Activated T-cell treated with anti-CD3 and anti-CD28 coated beads, Interleukin-2, amount 50 U/mL, for 24 hours (primary cell): Measurements from ENCODE around the gene SLC38A1.
A peak's percentile ranks its signal among the peaks of the same experiment; 100 is the strongest.
"Not testable (repeated sequence)": the region's sequence is repeated elsewhere in the genome, so short reads cannot be mapped to it uniquely, and the experiment has no call there.

Experiments used
- DNase-seq: peaks from one replicate; pipeline ENCODE4 v3.0.0-alpha.2; 2020
- H3K27ac Mint-ChIP-seq: 2 replicates; pipeline ENCODE4 v1.8.0; 2020; ENCODE audit warnings: mild to moderate bottlenecking, mixed read lengths
- H3K27me3 Mint-ChIP-seq: 2 replicates; pipeline ENCODE4 v1.8.0; 2020; ENCODE audit warnings: mixed read lengths
- H3K36me3 Mint-ChIP-seq: 2 replicates; pipeline ENCODE4 v1.8.0; 2020; ENCODE audit warnings: low read depth, mixed read lengths
- H3K4me1 Mint-ChIP-seq: 2 replicates; pipeline ENCODE4 v1.8.0; 2020; ENCODE audit warnings: low read depth, mixed read lengths
- H3K4me3 Mint-ChIP-seq: 2 replicates; pipeline ENCODE4 v1.8.0; 2020; ENCODE audit warnings: mild to moderate bottlenecking, moderate library complexity, mixed read lengths
- H3K9me3 Mint-ChIP-seq: 2 replicates; pipeline ENCODE4 v1.8.0; 2020; ENCODE audit warnings: mixed read lengths

SLC38A1 gene

DNA sequence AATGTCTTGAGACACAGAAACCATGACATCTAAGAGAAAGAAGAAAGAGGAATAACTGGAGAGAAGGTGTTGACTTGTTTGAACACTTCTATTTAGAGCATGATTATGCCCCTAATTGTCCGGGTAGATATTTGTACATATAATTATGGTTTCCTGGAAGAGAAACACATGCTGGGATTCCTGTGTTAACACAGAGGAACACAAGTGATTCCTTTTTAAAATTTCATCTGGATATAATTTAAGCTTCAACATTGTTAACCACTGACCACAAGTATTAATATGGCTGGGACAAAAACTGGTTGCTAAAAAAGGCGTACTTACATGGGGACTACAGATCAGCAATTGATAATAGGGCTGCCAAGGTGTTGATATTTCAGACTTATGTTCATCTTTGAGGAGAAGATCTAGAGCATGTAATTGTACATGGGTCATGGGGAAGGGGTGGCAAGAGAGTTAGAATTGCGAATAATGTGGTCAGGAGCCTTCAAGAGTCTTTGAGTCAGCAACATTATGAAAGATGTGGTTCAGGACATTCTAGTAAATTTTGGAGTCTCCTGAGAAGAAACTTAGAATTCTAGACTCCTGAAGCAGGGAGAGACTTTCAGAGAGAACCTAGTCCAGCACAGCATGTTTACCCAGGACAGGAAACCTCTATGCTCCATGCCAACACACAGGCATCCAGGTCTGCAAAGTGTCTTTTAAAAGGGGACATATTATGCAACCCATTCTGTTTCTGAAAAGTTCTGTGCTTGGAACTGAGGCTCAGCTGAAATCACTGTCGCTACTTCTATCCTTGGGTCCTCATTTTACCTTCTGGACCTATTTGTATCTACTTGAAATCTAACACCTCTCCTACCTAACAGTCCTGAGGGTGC lies 56.5 kb downstream of the SLC38A1 start:
- Mint-ChIP-seq H3K36me3 (peaks cover 97% of the 10 kb centered on the region), H3K4me1 (peaks cover 97% of the 10 kb centered on the region), H3K4me3 (peak overlapping the region; percentile 2), H3K27ac (peak overlapping the region; percentile 98), H3K27me3 (no peaks in the 10 kb centered on the region), H3K9me3 (no peaks in the 10 kb centered on the region)
- DNase-seq = no peak

DNA sequence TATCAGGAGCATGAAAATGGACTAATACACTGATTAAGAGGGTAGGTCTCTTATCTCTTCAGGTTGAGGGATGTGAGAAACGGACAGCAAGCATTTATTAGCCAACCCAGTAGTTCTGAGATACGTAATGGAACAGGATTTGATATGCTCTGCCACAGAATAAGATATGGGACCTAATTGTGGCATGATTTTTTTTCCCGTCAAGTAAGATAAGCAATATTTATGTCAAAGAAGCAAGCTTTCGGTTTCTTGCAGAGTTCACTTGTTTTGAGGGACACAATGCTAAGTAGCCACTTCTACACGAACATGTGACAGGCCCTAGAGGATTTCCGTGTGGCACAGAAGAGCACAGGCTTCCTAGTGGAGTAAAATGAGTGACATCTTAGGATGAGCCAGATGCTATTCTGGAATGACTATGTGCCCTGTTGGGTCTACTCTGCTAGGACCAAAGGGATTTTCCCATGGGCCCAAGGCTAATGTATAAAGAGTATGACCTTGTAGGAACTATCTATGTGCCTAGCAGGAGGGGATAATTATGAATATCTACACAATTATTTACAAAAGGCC lies 57.9 kb downstream of the SLC38A1 start:
- Mint-ChIP-seq H3K4me3 (peak overlapping the region; percentile 61), H3K4me1 (peaks cover 96% of the 10 kb centered on the region), H3K27ac (peak overlapping the region; percentile 98), H3K36me3 (peaks cover 99% of the 10 kb centered on the region), H3K27me3 (no peaks in the 10 kb centered on the region), H3K9me3 (no peaks in the 10 kb centered on the region)
- DNase-seq = no peak

DNA sequence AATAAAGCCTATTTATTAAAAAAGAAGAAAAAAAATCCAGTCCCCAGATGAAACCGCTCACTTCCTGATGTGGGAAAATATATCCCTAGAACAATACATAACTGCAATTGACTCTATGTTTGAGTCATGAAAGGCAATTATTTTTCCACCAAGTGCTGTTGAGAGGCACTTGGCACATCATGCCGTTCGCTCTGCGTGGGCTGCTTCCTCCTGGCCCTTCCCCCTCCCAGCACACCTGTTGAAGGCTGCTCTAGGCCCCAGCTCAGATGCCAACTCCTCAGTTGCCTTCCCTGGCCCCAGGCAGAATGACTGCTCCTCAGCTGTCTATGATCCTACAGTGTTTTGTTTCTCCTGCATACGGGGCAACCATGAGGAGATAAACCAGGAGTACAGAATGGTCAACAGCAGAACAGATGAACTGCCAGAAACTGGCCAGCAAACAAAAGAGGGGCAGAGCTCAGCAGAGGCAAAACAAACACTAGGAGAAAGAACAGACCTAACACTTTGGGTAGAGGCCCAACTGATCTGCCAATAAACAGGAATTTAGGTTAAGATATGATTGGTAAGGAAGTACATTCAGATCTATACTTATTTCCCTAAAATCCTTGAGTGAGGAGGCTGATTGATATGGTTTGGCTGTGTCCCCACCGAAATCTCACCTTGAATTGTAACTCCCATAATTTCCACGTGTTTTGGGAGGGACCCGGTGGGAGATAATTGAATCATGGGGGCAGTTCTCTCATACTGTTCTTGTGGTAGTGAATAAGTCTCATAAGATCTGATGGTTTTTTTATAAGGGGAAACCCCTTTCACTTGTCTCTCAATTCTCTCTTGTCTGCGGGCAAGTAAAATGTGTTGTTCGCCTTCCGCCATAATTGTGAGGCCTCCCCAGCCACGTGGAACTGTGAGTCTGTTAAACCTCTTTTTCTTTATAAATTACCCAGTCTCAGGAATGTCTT lies 58.6 kb downstream of the SLC38A1 start:
- peak; percentile 77 for DNase-seq
- Mint-ChIP-seq H3K27ac (peak overlapping the region; percentile 98), H3K27me3 (no peaks in the 10 kb centered on the region), H3K36me3 (peaks cover 99% of the 10 kb centered on the region), H3K9me3 (no peaks in the 10 kb centered on the region), H3K4me3 (peak overlapping the region; percentile 61), H3K4me1 (peaks cover 93% of the 10 kb centered on the region)

DNA sequence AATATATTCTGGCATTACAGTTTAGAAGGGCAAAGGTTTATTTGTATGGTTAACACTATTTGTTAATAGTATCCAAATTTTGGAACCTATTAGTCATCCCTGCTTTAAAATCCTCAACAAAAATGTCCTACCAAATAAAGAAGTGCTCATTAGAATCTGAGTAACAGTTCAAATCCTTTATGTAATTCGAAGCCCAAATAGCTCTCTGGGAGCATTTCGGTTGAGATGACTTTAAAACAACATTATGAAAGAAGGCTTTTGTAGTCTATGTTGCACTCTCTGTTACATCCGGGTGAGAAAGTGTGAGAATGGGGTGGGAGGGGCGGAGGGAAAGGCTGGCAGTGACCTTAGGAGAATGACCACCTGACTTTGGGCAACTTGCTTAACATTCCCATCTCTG lies 59.7 kb downstream of the SLC38A1 start:
- DNase-seq = no peak
- no peaks in the 10 kb centered on the region for H3K27me3 Mint-ChIP-seq
- H3K9me3 Mint-ChIP-seq = no peaks in the 10 kb centered on the region
- peaks cover 87% of the 10 kb centered on the region for H3K4me1 Mint-ChIP-seq
- H3K27ac Mint-ChIP-seq = peak overlapping the region; percentile 98
- peak overlapping the region; percentile 61 for H3K4me3 Mint-ChIP-seq
- peaks cover 100% of the 10 kb centered on the region for H3K36me3 Mint-ChIP-seq

DNA sequence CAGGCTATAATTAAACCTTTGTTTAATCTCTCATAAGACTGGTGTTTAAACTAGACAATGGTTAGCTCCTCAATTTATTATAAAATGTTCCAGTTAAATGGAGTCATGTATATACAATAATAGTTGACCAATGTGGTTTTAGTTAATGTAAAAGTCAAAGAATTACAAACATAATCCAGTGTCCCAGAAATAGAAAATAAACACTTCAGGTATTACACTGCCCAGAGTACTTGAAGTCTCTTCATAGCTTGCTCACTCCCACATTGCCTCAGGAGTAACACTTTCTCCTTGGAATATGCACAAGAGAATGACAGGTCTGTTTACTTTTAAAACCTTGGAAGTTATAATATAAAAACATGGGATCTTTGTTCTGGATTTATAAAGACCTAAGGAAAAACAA lies 60.5 kb downstream of the SLC38A1 start:
- Mint-ChIP-seq H3K36me3 (peaks cover 100% of the 10 kb centered on the region), H3K4me3 (no peak overlapping the region), H3K4me1 (peaks cover 81% of the 10 kb centered on the region), H3K9me3 (no peaks in the 10 kb centered on the region), H3K27ac (peak overlapping the region; percentile 98), H3K27me3 (no peaks in the 10 kb centered on the region)
- no peak for DNase-seq

DNA sequence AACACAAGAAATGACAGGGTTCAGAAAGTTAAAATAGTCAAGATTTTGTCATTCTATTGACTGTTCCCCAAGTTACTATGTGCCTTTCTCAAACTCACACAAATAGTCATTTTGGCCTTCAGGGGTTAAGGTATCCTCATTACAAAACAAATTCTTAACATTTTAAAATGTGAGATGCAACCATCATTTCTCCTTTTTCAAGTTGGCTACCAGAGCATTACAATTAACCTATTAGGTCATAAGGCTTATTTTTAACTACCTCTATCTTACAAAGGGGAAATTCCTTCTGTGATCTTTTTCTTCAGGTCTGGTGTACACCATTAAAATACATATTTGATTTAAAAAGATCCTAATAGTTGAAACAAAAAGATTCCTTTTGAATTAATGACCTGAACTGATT lies 61.2 kb downstream of the SLC38A1 start:
- Mint-ChIP-seq H3K4me3 (no peak overlapping the region), H3K27me3 (no peaks in the 10 kb centered on the region), H3K36me3 (peaks cover 100% of the 10 kb centered on the region), H3K4me1 (peaks cover 74% of the 10 kb centered on the region), H3K27ac (peak overlapping the region; percentile 98), H3K9me3 (no peaks in the 10 kb centered on the region)
- no peak for DNase-seq

DNA sequence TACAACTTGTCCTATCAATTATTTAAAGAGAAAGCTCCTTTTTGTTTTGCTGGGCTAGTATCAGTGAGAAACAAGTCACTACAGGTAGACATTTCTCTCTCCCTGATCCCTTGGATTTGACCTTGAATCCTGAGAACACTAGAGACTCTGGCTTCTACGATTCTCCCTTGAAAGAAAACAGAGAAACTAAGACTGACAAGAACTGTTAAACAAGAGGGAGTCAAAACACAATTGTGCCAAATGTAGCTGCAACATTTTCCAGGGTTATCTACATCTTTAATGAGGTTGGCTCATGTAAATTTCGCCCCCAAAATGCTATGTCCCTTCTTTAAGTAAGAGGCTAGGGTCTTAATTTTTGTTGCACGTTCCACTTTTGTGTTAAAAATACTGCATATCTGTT lies 62.4 kb downstream of the SLC38A1 start:
- Mint-ChIP-seq H3K4me3 (no peak overlapping the region), H3K27me3 (no peaks in the 10 kb centered on the region), H3K4me1 (peaks cover 65% of the 10 kb centered on the region), H3K9me3 (no peaks in the 10 kb centered on the region), H3K27ac (peak overlapping the region; percentile 67), H3K36me3 (peaks cover 100% of the 10 kb centered on the region)
- DNase-seq = no peak

DNA sequence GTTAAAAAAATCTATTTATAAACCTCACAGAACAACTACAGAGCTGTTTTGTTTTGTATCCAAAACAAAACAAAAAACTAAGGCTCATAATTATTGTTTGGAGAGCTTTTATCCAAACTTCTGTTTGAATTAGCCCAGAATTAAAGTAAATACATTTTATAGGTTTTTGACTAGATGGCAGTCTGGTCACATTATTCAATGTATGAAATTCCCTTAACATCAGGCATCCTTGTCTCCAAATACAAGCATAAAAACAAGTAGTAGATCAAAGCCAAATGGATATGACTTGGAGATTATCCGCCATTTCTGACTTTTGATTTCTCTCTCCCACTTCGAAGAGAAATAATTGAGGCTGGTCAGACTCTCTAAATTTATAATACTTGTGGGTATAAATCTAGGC lies 63.5 kb downstream of the SLC38A1 start:
- Mint-ChIP-seq H3K4me1 (peaks cover 58% of the 10 kb centered on the region), H3K27ac (peak overlapping the region; percentile 72), H3K9me3 (no peaks in the 10 kb centered on the region), H3K4me3 (no peak overlapping the region), H3K27me3 (no peaks in the 10 kb centered on the region), H3K36me3 (peaks cover 99% of the 10 kb centered on the region)
- no peak for DNase-seq

DNA sequence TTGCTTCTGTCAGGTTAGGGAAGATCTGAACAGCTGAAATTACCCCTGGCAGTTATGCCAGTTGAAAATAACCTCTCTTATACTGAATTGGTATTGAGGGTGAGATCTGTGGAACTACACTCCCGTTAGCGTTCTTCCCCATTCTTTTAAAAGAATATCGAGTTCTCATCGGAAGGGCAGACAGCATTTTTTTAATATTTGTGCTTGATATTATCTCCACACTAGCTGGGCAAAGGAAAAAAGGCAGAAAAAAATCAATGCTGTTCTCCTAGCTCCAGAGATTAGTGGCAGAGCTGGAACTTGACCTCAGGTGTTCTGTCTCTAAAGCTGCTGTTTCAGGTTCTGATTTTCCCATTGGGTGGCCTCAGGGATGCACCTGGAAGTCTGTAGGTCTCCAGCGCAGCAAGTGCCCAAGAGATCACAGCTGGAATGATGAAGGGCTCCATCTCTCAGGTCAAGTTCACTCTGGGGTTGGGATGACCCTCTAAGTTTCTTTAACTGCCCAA lies 67.5 kb downstream of the SLC38A1 start:
- Mint-ChIP-seq H3K9me3 (no peaks in the 10 kb centered on the region), H3K4me1 (peaks cover 26% of the 10 kb centered on the region), H3K36me3 (peaks cover 98% of the 10 kb centered on the region), H3K4me3 (no peak overlapping the region), H3K27me3 (no peaks in the 10 kb centered on the region), H3K27ac (peak overlapping the region; percentile 75)
- no peak for DNase-seq

DNA sequence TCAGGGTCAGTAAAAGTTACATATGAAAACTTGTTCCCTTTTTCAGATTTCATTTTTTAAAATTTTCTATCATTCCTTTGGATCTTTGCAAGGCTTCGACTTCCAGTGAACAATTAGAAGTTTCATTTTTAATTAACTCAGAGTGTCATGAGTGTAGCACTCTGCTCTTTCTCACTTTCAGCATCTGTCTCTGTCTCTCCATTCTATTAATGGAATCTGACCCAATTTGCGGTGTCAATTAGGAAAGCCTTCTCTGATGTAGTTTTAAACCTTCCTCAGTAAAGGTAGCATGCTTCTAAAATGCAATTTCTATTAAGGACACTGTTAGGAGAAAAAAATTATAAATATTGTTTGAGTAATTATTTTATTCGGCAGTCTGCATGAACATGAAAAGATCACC lies 68.3 kb downstream of the SLC38A1 start:
- Mint-ChIP-seq H3K36me3 (peaks cover 98% of the 10 kb centered on the region), H3K27ac (no peak overlapping the region), H3K4me1 (peaks cover 23% of the 10 kb centered on the region), H3K9me3 (peaks cover 2% of the 10 kb centered on the region), H3K27me3 (no peaks in the 10 kb centered on the region), H3K4me3 (no peak overlapping the region)
- DNase-seq = no peak

DNA sequence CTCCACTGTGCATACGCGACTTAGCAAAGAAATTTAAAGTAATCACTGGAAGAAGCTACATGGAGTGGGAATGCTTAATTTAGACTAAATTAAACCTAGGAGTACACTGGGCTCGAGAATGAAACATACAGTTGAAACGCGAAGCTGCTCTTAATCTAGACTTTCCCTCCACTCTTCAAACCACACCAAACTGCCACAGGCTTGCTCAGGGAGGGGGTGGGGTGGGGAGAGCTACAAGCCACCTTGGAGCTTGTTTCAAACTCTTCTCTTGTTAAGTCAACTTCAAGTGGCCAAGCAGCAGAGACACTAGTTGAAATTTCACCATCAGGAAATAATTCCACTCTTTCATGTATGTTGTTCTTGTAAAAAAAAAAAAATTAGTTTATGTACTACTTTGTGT lies 69.9 kb downstream of the SLC38A1 start:
- DNase-seq = no peak
- peaks cover 7% of the 10 kb centered on the region for H3K9me3 Mint-ChIP-seq
- no peaks in the 10 kb centered on the region for H3K27me3 Mint-ChIP-seq
- H3K4me1 Mint-ChIP-seq = peaks cover 27% of the 10 kb centered on the region
- peak overlapping the region; percentile 48 for H3K27ac Mint-ChIP-seq
- no peak overlapping the region for H3K4me3 Mint-ChIP-seq
- H3K36me3 Mint-ChIP-seq = peaks cover 98% of the 10 kb centered on the region

DNA sequence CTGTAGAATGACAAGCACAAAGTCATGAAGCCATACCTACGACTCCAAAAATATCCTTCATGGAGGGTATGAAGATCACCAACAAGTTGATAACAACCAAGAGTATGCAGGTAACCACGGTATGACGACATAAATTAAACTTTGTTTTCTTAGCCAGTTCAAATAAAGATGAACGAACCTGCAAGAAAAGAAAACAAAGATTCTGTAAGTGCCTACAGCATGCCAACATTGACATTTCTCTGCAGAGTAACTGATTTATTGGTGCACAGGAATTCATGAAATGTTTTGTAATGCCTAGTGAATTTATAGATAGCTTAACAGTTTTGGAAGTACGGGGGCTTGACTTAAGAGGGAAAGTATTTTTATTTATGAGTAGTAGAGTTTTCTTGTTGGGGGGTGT lies 71.0 kb downstream of the SLC38A1 start:
- Mint-ChIP-seq H3K4me1 (peaks cover 35% of the 10 kb centered on the region), H3K27ac (peak overlapping the region; percentile 34), H3K27me3 (no peaks in the 10 kb centered on the region), H3K9me3 (peaks cover 12% of the 10 kb centered on the region), H3K36me3 (peaks cover 98% of the 10 kb centered on the region), H3K4me3 (no peak overlapping the region)
- DNase-seq = no peak

DNA sequence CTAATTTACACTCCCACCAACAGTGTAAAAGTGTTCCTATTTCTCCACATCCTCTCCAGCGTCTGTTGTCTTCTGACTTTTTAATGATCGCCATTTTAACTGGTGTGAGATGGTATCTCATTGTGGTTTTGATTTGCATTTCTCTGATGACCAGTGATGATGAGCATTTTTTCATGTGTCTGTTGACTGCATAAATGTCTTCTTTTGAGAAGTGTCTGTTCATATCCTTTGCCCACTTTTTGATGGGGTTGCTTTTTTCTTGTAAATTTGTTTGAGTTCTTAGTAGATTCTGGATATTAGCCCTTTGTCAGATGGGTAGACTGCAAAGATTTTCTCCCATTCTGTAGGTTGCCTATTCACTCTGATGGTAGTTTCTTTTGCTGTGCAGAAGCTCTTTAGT lies 78.3 kb downstream of the SLC38A1 start:
- not testable (repeated sequence) for H3K27me3 Mint-ChIP-seq, H3K4me3 Mint-ChIP-seq, DNase-seq
- Mint-ChIP-seq H3K36me3 (peaks cover 98% of the 10 kb centered on the region), H3K27ac (peak overlapping the region; percentile 12), H3K4me1 (peaks cover 62% of the 10 kb centered on the region), H3K9me3 (peaks cover 22% of the 10 kb centered on the region)

DNA sequence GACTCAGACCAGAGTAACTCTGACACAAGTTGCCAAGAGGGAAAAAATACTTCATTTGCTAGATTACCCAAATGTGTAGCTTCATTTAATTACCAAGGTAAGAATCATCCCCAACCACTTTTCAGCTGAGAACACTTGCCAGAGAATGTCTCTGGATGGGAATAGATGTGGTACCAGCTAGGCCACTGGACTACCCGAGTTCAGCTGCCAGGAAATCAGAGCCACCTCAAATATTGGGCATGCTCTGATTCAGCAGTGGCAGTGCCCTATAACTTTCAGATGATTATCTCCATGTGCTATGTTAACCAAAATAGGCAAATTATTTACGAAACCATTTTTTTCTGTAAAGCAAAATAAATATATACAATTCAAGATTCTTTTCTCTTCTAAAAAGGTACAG lies 80.7 kb downstream of the SLC38A1 start:
- H3K9me3 Mint-ChIP-seq = peaks cover 16% of the 10 kb centered on the region
- H3K4me1 Mint-ChIP-seq = peaks cover 49% of the 10 kb centered on the region
- H3K27ac Mint-ChIP-seq = peak overlapping the region; percentile 26
- H3K27me3 Mint-ChIP-seq = no peaks in the 10 kb centered on the region
- H3K36me3 Mint-ChIP-seq = peaks cover 98% of the 10 kb centered on the region
- DNase-seq = no peak
- no peak overlapping the region for H3K4me3 Mint-ChIP-seq
